GM18858 (cell line): Measurements from ENCODE around the gene HDLBP.
"Not testable (repeated sequence)": the region's sequence is repeated elsewhere in the genome, so short reads cannot be mapped to it uniquely, and the experiment has no call there.

ENCODE experiments used
- ATAC-seq: cut with Tn5 transposase; IDR thresholded peaks from one replicate; pipeline ENCODE4 v1.9.1; 2021; ENCODE audit not compliant: unreplicated experiment

Gene HDLBP

DNA sequence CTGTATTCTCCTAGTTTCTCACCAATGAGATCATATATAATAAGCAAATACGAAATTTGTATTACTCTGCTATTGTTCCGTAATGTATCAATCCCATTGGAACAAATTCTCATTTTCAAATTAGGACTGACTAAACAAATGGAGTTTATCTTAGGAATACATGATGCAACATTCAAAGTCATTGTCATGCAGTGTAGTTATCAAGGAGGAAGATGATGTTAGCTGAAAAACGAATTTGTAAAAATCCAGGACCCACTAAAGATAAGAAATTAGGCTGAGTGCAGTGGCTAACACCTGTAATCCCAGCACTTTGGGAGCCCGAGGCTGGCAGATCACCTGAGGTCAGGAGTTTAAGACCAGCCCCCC, 15.1 kb upstream of the HDLBP start:
- ATAC-seq, result no peak

DNA sequence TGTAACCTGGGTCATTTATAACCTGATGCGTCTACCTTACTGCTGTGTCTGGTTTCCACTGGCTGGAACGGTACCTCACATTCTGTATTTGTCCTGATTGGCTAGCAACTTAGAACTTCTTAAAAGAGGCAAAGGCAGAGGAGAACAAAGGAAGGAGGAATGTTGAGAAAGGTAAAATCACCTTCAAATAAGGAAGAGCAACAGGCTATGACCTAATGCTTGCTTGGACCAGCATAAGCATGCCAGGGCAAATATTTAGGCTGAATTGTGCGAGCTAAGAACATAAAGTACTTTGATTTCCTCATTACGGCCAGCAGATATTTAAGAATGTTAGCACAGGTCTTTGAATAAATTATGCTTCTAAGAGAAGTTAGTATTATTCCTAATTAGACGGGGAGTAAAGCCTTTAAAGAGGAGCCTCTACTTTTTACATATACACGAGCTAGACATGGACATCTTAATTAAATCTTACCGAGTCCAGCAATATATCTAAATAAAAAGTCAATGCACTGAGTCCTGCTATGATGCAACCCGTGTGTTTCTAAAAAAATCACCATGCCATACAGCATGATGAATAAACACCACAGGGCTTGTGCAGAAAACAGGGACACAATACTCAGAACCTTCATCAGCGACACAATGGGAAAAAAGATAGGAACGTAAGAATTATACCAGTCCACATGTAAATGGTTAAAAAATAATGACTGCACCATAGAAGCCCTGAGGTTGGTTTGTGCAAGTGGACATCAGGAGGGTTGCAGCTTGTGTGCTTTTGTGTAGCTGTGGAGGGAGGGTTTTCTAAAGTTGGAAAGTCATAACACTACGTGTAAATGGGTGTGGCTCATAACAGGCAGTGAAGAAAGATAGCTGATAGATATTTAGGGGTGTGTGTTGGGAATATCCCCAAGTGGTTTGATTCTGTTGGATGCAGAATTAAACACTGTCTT, 14.5 kb upstream of the HDLBP start:
- ATAC-seq, result no peak

DNA sequence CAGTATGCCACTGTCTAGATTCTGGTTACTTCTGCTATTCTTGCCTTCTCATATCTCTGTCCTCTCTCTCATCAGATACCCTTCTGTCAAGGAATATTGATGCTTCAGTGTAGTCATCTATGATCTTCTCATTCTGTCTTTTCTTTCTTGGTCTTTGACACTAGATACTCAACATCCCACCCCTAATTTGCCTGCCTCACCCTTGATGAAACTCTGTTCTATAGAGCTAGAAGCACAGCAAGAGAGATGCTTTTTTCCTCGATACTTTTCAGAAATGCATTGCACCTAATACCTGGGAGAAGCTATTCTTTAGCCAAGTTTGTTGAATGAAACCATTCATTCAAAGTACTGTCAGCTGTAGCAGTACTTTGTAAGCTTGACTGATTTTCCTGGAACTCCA, 9.8 kb upstream of the HDLBP start:
- ATAC-seq, result no peak

DNA sequence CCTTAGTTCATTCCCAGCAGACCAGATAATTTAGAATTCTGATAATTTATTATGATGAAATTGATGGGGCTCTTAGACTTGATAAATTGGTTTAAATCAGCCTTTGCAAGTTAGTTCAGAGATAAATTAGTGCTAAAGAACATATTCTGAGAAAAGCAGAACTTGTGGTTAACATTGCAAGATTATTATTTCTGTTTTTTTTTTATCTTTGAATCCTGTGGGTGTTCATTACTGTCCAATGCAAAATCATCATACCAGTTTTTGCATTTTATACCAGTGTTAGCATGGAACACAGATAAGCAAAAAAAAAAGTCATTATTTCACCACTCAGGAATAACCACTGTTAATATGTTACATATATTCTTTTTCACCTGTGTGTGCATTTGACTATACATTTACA, 9.3 kb upstream of the HDLBP start:
- ATAC-seq, result no peak

DNA sequence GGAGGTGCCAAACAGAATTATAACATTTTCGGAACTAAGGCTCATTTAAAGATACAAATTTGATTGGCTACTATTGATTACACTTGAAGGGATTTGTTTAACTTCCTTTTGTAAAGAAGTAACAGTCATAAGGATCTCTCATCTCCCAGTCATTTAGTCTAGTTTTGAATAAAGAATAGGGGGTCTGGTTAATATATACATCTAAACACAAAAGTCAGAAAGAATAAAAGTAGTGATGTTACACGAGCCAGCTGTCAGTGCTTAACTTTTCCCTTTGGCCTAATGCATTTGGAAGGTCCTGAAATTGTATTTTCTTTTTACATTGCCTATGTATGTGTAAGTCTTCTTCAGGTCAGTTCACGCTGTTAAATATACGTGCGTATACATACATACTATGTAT, 8.3 kb upstream of the HDLBP start:
- no peak for ATAC-seq

DNA sequence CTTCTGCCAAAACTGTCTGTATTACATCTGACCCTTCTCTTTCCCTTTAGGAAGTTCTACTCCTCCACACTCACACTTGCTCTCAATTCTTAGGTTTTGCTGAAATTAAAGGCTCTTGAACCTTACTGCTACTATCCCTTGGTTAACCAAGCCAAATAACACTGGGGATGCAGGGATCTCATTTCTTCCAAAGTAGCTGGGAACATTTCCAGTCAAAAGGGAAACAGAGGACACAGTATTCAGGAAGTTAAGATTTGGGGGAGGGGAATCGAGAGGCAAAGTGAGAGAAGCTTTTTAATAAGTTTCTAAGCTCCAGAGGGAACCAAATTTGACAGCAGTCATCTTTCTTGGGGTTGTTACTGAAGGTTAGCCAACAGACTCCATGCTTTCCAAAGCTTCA, 6.4 kb upstream of the HDLBP start:
- no peak for ATAC-seq

DNA sequence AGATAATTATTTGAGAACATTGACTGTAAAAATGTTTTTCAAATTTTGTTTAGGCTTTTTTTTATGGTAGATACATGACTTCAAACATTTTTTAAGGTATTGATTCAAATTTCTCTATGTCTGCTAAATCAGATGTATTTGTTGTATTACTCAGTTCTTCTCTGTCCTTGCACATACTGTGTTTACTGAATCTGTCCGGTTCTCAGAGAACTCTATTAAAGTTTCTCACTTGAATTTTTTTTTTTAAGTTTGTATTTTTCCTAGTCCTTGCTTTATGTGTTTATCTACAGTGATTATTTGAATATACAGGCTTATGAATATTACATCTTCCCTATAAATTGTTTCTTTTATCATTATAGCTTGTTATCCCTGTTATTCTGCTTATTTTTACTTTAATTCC, 5.6 kb upstream of the HDLBP start:
- no peak for ATAC-seq

DNA sequence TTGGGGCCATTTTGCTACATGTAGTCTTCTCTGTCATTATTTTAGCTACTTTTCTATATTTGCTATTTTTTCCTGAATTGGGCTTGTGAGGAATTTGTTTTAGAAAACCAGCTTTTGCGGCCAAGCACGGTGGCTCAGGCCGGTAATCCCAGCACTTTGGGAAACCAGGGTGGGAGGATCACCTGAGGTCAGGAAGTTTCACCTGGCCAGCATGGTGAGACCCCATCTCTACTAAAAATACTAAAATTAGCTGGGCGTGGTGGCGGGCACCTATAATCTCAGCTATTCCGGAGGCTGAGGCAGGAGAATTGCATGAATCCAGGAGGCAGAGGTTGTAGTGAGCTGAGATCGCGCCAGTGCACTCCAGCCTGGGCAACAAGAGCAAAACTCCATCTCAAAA, 4.9 kb upstream of the HDLBP start:
- no peak for ATAC-seq

DNA sequence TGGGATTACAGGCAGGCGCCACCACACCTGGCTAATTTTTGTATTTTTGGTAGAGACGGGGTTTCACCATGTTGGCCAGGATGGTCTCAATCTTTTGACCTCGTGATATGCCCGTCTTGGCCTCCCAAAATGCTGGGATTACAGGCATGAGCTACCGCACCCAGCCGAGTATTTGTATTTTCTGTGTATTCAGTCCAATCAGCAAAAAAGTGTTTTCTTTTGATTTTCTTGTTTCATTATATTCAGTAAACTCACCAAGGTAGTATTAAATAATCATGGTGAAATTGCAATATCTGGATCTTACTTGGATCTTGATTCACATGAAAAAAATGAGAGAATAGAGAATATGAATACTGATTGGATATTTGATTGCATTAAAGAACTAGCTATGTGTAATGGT, 3.4 kb upstream of the HDLBP start:
- not testable (repeated sequence) for ATAC-seq

DNA sequence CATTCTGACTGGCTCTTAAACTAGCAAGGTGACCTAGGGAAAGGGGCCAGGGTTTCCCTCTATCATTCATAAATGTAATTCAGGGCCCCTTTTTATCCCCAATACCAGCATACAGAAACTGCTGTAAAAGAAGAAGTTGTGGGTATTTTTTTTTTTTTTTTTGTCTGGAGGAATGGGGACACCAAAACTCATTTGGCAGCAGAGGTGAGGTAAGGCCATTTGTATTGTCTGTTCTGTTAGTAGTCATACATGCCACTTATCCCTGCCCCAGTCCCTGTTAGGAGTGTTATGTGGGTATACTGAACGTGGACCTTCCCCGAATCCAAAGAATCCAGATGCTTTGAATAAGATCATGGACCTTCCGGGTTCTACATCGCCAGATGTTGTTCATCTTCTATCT, 1.9 kb upstream of the HDLBP start:
- no peak for ATAC-seq

DNA sequence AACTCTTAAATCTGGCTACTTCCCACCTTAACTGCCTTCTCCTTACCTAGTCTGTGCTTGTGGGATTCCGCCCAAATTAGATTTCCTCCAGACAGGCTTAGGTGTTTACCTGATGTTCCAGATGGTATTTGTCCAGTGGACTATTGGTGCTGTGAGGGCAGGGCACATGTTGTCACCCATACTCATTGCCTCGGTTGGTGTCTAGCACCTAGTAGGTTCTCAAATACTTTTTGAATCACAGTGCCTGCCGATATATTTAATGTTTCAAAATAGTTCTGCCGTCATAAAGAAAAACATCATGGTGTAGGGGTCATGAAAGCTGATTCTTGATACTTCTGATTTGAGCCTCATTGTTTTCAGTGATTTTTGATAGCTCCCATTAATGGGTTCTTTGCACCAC, 1.4 kb upstream of the HDLBP start:
- ATAC-seq, result no peak

DNA sequence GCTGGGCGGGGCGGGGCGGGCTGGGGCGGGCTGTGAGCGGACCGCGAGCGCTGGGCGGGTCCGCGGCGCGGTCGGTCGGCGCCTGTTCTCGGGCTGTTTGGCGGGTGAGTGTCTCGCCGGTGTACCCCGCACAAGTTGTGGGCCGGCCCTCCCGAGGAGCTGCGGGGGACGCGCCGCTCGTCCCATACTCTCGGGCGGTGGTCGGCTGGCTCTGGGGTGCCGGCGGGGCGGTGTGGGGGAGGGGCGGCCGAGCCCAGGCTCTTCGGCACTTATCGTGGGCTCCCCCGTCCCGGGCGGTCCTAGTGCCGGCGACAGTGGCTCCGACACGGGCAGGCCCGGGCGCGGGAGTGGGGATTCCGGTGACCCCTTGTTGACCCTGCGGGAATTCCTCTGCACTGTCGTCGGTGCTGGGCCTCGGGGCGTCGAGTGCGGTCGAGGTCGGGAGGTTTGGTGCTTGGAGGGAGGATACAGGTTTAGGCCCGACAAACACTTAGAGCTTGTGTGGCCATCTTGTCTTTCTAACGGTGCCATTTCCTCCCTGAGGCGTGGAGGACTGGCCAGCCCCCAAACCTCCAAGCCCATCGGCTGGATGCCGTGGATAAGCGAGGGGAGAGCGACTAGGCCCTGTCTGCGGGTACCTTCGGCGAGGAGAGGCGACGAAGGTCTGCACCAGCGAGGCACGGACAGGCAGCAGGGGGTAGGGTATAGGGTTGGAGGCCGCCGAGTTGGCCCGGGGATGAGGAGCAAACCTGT, 583 bp upstream of the HDLBP start, which contains the start of gene SEPTIN2:
Gene SEPTIN2 (plus strand): TSS at position 47 of the 753 bp plus-strand sequence. CDS start 8,308 bp downstream, outside the sequence.
- peak; percentile 21 for ATAC-seq

DNA sequence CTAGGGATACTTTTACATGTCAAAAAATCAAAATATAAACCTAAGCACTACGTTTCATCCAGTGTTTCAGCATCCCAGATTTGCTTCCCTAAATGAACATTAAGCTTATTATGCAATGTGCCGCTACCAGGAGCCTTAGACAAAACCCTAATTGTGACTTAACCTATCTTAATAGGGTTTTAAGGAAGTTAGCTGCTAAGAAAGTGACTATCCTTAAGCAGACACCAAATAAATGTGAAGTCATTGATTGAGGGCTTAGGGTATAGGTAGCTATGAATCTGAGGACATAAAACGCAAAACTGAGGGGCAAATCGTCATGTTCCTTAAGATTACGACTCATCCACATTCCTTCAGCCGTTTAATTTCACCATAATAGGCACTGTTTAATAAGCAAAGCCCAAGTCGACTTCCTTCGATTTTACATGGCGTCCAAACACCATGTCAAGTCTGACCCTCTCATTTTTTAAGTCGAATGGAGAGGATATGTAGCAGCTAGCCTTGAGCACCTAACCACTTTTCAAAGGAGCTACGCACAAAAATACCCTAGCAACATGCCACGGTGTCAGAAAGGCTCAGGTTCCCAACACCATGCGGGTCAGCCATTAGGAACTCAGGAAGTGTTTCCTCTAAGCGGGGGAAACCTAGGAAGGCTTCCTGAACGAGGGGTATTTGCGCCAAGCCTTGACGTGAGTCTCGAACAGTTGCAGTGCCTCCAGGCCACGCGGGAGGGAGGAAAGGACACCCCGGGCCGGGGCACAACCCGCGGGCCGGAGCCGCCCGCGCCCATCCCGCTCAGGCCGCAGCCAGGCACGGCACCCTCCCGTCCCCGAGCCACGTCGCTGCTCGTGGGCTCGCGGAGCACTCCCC, 1.0 kb downstream of the HDLBP start:
- no peak for ATAC-seq

DNA sequence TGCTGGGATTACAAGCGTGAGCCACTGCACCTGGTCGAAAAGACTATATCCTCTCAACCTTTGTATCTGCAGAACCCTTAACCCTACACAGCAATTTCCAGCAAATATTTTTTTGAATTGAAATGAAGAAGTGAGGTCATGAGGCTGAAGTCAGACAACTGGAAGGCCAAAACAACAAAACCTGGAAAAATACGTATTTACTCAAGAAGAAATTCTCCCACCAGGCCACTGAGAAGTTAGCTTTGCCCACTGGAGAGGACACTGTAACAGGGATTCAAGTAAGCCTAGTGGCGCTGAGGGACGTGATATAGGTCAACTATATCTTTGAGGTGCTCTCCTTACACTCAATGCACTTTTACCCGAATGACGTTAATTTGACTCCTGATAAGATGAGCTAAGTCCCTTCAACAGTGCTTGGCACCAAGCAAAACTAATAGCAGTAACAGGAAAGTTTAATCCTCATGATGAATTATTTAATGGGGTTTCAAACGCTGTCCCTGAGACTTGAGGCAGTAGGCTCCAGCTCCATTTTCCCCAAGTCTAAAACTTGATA, 1.9 kb downstream of the HDLBP start:
- no peak for ATAC-seq

DNA sequence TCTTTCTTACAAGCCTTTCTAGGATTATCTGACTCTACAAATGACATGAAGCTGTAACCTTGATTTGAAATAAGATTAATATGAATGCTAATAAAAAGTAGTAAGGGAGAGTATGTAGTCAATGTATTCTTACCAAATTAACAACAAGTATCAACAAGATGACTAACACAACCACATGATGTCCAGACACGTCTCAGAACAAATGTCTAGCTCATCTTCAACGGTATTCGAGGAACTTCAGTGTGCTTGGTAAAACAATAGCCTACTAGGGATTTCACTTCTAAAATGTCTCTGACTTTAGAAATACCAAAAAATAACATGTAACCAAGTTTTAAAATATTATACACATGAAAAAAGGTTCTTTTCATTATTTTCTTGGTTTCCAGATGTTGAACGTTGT, 3.4 kb downstream of the HDLBP start:
- no peak for ATAC-seq

DNA sequence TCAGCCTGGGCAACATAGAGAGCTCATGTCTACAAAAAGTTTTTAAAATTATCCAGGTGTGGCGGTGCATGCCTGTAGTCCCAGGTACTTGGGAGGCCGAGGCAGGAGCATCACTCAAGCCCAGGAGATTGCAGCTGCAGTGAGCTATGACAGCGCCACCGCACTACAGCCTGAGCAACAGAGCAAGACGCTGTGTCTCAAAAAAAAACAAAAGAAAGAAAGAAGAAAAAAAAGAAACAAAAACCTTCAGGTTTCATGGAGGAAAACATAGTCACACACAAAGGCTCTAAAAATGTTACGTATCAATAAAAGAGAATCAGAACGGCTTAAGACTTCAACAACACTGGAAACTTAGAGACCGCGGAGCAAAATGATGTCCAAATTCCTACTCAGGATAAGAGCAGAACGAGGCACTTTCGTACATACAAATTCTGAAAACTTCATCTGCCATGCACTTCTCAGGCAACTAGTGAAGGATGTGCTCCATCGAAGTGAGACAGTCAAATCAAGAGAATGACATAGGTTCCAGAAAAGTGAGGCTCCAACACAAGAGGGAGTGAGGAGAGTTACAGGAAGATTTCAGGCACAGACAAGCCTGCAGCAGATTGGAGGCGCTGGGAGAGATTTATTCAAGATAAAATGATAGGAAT, 4.4 kb downstream of the HDLBP start:
- no peak for ATAC-seq

DNA sequence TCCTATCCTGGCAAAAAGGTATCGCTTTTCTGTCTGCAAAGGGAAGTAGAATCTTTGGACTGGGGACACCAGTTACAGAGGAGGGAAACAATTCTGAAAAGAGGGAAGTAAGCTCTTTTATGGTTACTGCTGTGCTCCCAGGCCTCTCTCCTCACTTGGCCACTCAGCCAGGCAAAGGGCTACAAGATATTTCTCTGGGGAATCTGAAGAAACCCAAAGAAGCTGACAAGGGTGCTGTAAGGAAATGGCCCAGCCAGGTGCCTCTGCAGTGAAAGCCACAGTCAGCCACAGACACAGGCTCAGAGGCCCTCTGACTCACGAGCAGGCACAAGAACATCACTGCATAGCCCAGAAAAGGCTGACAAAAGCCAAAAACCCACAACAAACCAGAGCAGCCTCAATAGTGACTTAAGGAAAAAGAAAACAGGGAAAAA, 5.8 kb downstream of the HDLBP start:
- ATAC-seq, result peak; percentile 27

DNA sequence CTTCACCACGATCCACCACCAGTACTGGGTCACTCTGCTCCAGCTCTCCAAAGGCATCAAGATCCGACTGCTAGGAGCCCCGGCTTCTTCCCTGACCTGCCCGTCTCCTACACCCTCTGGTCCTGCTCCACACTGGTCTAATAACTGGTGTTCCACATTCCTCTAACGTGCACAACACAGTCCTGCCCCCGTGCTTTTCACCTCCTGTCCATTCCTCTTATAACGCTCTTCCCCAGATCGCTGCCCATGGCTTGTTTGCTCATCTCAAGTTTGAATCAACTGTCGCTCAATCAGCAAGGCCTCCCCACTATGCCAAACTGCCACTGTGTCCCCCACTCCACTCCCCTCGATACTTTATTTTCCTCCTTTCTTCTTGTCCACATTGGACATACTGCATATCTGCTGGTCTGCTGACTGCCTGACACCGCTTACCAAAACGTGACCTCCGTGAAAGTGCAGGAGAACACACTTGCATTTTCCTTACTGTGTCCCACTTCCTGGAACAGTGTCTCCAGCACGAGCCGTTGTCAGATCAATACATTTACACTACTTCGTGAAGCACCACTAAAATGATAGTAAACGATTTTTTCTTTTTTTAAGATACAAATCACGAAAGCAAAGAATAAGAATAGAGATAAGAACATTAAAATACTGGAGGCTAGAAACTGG, 6.5 kb downstream of the HDLBP start:
- no peak for ATAC-seq

DNA sequence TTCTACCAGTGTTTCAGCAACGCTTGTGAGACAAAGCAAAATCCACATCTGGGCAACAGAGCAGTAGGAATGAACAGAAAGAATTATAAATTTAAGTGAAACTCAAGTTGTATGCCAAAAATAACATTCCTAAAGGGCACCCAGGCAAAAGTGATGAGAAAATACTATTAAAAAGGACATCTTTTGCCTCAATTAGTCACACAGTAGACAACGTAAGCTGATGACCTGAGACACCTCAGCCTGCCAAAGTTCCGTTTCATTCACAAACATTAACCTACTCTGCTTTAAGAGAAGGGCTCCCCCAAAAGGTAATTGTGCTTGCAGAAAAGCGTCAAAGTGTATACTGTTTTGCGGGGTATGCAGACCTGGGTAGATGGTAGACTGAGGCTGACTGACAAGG, 7.2 kb downstream of the HDLBP start:
- no peak for ATAC-seq

DNA sequence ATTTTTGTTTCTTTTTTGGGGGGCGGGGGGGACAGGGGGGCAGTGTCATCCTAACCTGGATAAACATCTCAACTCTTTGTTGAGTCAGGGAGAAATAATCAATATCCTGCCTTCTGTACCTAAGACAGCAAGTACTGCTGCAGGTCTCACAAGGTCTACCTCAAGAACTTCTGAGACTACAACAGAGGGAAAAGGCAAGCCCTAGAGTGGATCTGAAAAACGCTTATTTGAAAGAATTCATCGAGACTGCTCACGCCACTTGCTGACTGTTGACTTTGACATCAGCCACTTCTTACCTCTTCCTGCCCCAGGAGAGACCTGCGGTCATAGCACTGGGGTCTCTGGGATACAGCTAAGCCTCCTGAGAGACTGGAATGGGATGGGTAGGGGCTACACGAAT, 8.4 kb downstream of the HDLBP start:
- ATAC-seq, result no peak
